AG09319 (cell line): ENCODE results near the gene CIT.

Experiments
- DNase-seq: peaks from one replicate; pipeline ENCODE4 v3.0.0-alpha.2; 2010; ENCODE audit warnings: low read depth; ENCODE audit errors: extremely low read depth
- CTCF ChIP-seq: IDR thresholded peaks from 2 replicates; pipeline ENCODE4 v1.5.1; 2011; ENCODE audit warnings: low read depth, mild to moderate bottlenecking, inconsistent platforms, low read length, moderate library complexity

The CIT gene

GRCh38 chr12:119876761-119877638 is at the start of gene CIT:
Gene CIT (minus strand): TSS chr12:119877320. CDS start chr12:119876168, 1,152 bp downstream.
- no peak for TF ChIP-seq CTCF
- DNase-seq: peak; percentile 75

DNA sequence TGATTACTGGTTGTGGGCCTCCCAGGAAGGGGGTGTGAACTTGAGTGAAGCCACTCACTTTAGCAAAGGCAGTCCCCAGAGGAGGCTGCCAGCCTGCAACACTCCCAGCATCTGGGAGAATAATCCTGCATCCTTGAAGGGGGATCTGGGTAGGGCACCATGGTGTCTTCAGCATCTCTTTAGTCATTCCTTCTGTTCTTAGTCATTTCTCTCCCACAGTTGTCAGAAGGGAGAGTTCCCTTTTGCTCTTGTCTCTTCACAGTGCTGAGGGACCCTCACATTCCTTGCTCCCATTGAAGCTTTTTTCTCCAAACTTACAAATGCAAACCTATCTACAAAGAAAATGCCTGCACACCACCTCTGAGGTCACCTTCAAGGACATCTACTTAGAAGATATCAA is 48.1 kb upstream of the CIT start:
- TF ChIP-seq CTCF: no peak
- no peak for DNase-seq

DNA sequence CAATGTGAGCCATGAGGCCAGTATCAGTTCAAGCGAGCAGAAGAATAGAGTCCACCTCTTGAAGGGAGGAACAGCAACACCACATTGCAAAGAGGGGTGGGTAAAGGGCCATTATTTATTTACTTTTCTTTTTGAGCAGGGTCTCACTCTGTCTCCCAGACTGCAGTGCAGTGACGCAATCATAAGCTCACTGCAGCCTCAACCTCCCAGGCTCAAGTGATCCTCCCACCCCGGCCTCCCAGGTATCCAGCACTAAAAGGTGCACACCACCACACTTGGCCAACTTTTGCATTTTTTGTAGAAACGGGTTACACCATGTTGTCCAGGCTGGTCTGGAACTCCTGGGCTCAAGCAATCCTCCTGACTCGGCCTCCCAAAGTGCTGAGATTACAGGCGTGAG is 42.9 kb upstream of the CIT start:
- no peak for TF ChIP-seq CTCF
- no peak for DNase-seq

GRCh38 chr12:119915894-119916510 is 38.9 kb upstream of the CIT start:
- TF ChIP-seq CTCF: no peak

DNA sequence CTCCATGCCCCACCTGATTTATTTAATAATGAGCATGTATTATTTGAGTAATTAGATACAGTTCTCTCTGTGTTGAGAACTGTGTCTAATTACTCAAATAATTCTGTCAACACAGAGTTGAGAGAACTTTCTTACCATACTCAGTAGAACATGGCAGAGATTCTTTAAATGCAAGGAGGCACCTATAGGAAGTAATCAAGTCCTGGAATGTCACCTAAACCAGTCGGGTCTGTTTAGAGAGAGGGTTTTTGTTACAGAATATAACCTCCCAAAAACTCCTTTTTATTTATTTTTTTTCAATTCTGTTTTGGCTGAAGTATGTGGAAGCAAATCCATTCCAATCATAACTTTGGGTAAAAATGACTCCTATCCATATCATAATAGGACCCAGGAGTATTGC is 37.5 kb upstream of the CIT start:
- TF ChIP-seq CTCF: no peak
- DNase-seq: no peak

More at GRCh38 chr12:119915894-119916510, 38.9 kb upstream of the CIT start:
- DNase-seq: no peak

GRCh38 chr12:119913536-119914330 is 36.6 kb upstream of the CIT start:
- TF ChIP-seq CTCF: no peak
- DNase-seq: no peak
